MM.1S (cell line): Measurements from ENCODE around the gene KRT80.

Experiments
- DNase-seq: peaks from one replicate; pipeline ENCODE4 v3.0.0-alpha.2; 2015
- H2AFZ ChIP-seq: fragments of 300-600 bp; sonication (generic); 2 replicates; pipeline ENCODE4 v1.6.0; 2016; ENCODE audit warnings: antibody characterized with exemption, low read length
- H3F3A ChIP-seq: fragments of 300-600 bp; sonication (generic); 2 replicates; pipeline ENCODE4 v1.6.1; 2016; ENCODE audit warnings: mild to moderate bottlenecking, antibody characterized with exemption, low read length, moderate library complexity, mixed read lengths; ENCODE audit not compliant: insufficient read depth
- H3K27ac ChIP-seq: fragments of 300-600 bp; sonication (generic); 2 replicates; pipeline ENCODE4 v1.5.1; 2016; ENCODE audit warnings: mild to moderate bottlenecking, low read length
- H3K27me3 ChIP-seq: fragments of 300-600 bp; sonication (generic); replicated peaks from 2 replicates; pipeline ENCODE4 v1.6.0; 2016; ENCODE audit warnings: low read length; ENCODE audit not compliant: insufficient read depth
- H3K36me3 ChIP-seq: fragments of 300-600 bp; sonication (generic); replicated peaks from 2 replicates; pipeline ENCODE4 v1.6.1; 2016; ENCODE audit warnings: mild to moderate bottlenecking, low read length, mixed read lengths; ENCODE audit not compliant: insufficient read depth
- H3K4me1 ChIP-seq: fragments of 300-600 bp; sonication (generic); 2 replicates; pipeline ENCODE4 v1.6.1; 2016; ENCODE audit warnings: low read length, mixed read lengths
- H3K4me2 ChIP-seq: fragments of 300-600 bp; sonication (generic); 2 replicates; pipeline ENCODE4 v1.6.0; 2016; ENCODE audit warnings: low read depth, low read length
- H3K4me3 ChIP-seq: fragments of 300-600 bp; sonication (generic); 2 replicates; pipeline ENCODE4 v1.5.1; 2016; ENCODE audit warnings: low read length, mixed read lengths
- H3K79me2 ChIP-seq: fragments of 300-600 bp; sonication (generic); 2 replicates; pipeline ENCODE4 v1.6.1; 2016; ENCODE audit warnings: mixed run types, low read length, mixed read lengths
- H3K9ac ChIP-seq: fragments of 300-600 bp; sonication (generic); 2 replicates; pipeline ENCODE4 v1.6.1; 2016; ENCODE audit warnings: low read length, mixed read lengths
- H3K9me2 ChIP-seq: fragments of 300-600 bp; sonication (generic); replicated peaks from 2 replicates; pipeline ENCODE4 v1.6.1; 2016; ENCODE audit warnings: mild to moderate bottlenecking, low read length, mixed read lengths; ENCODE audit not compliant: insufficient read depth
- H3K9me3 ChIP-seq: fragments of 300-600 bp; sonication (generic); replicated peaks from 2 replicates; pipeline ENCODE4 v1.6.1; 2016; ENCODE audit warnings: mild to moderate bottlenecking, low read length, mixed read lengths; ENCODE audit not compliant: insufficient read depth
- H4K20me1 ChIP-seq: fragments of 300-600 bp; sonication (generic); 2 replicates; pipeline ENCODE4 v1.6.1; 2016; ENCODE audit warnings: mild to moderate bottlenecking, low read length, moderate library complexity, mixed read lengths; ENCODE audit not compliant: insufficient read depth
- EZH2 ChIP-seq: fragments of 300-600 bp; sonication (generic); optimal IDR thresholded peaks from 2 replicates; pipeline ENCODE3; 2017; ENCODE audit warnings: low read depth, mild to moderate bottlenecking, antibody characterized with exemption, low read length, mixed read lengths
- EZH2phosphoT487 ChIP-seq: fragments of 300-600 bp; sonication (generic); IDR thresholded peaks from 2 replicates; pipeline ENCODE4 v1.6.1; 2018; ENCODE audit warnings: antibody characterized with exemption, low read length
- TF ChIP-seq, protein P1 (sequence below): fragments of 300-600 bp; sonication (generic); IDR thresholded peaks from 2 replicates; pipeline ENCODE4 v1.5.1; 2016; ENCODE audit warnings: antibody characterized with exemption, low read length, mixed read lengths

The KRT80 gene

DNA sequence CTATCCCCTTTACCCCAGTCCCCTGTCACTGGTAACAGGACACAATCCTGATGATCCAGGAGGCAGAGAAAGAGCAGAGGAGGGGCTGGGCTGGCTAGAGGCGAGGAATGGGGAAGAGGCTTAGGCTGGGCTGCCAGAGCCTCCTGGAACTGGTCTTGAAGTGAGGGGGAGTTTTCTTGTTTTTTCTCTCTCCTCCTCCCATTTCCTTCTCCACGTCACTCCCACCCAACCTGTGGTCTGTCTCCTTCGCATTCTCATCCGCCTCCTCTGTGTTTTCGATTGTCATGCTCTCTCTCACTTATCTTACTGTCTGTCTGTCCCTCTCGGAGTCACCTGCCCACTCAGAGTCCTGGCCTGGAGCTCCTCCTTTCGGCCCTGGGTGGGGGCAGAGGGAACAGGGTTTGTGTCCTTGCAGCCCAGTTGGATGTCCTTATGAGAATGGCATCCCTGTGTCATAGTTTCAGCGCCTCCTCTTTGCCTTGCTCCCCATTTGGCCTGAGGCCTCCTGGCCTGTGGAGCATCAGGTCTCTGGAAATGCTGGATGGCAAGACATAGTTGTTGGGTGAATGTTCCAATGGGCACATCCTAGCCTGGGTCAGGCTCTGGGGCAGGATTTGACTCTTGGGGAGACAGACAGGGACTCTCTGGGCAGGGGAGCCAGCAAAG is 3.4 kb upstream of the KRT80 start:
- no peaks in the 10 kb centered on the region for H3K4me1 ChIP-seq
- no peaks in the 10 kb centered on the region for H3K79me2 ChIP-seq
- H3K27ac ChIP-seq: no peak overlapping the region
- peaks cover 55% of the 10 kb centered on the region for H3K27me3 ChIP-seq
- no peaks in the 10 kb centered on the region for H3K9me2 ChIP-seq
- TF ChIP-seq, protein P1, sequence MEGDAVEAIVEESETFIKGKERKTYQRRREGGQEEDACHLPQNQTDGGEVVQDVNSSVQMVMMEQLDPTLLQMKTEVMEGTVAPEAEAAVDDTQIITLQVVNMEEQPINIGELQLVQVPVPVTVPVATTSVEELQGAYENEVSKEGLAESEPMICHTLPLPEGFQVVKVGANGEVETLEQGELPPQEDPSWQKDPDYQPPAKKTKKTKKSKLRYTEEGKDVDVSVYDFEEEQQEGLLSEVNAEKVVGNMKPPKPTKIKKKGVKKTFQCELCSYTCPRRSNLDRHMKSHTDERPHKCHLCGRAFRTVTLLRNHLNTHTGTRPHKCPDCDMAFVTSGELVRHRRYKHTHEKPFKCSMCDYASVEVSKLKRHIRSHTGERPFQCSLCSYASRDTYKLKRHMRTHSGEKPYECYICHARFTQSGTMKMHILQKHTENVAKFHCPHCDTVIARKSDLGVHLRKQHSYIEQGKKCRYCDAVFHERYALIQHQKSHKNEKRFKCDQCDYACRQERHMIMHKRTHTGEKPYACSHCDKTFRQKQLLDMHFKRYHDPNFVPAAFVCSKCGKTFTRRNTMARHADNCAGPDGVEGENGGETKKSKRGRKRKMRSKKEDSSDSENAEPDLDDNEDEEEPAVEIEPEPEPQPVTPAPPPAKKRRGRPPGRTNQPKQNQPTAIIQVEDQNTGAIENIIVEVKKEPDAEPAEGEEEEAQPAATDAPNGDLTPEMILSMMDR: no peak
- no peak for TF ChIP-seq EZH2phosphoT487
- no peak for TF ChIP-seq EZH2
- no peaks in the 10 kb centered on the region for H3F3A ChIP-seq
- no peak overlapping the region for H3K9ac ChIP-seq
- H3K4me2 ChIP-seq: no peak overlapping the region
- H3K9me3 ChIP-seq: no peaks in the 10 kb centered on the region
- H2AFZ ChIP-seq: no peak overlapping the region
- no peak overlapping the region for H3K4me3 ChIP-seq
- DNase-seq: no peak
- H3K36me3 ChIP-seq: no peaks in the 10 kb centered on the region
- no peaks in the 10 kb centered on the region for H4K20me1 ChIP-seq

DNA sequence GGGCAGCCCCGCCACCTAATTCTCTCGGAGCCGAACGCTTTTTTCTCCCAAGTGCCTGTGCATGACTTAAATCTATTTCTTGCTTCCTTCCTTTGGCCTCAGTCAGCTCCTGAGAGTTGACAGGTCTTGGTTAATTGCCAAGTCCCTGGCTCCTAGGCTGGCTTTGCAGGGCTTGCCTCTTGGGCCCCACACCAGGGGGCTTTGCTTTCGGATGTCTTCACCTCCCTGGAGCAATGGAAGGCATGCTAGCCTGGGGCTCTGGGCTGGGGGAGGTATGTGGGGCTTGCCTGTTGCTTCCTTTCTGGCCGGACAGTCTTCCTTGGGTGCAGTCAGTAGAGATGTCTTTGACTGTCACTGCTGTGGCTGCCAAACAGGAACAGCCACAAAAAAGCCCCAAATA is 2.2 kb upstream of the KRT80 start:
- Histone ChIP-seq H3K79me2 (no peaks in the 10 kb centered on the region), H3K4me3 (no peak overlapping the region), H3K9me2 (no peaks in the 10 kb centered on the region), H3F3A (no peaks in the 10 kb centered on the region), H4K20me1 (no peaks in the 10 kb centered on the region), H3K4me2 (no peak overlapping the region), H3K27ac (no peak overlapping the region), H3K27me3 (peaks cover 49% of the 10 kb centered on the region), H3K36me3 (no peaks in the 10 kb centered on the region), H3K9ac (no peak overlapping the region), H2AFZ (no peak overlapping the region), H3K4me1 (no peaks in the 10 kb centered on the region), H3K9me3 (no peaks in the 10 kb centered on the region)
- no peak for DNase-seq
- no peak for TF ChIP-seq EZH2phosphoT487
- TF ChIP-seq, protein P1: no peak

GRCh38 chr12:52193532-52193931 is 1.7 kb upstream of the KRT80 start:
- H3K9me2 ChIP-seq: no peaks in the 10 kb centered on the region
- TF ChIP-seq, protein P1: no peak
- no peak for TF ChIP-seq EZH2phosphoT487
- TF ChIP-seq EZH2: no peak
- H3K4me1 ChIP-seq: no peaks in the 10 kb centered on the region
- H3K9me3 ChIP-seq: no peaks in the 10 kb centered on the region
- no peak overlapping the region for H3K4me2 ChIP-seq
- DNase-seq: no peak
- no peak overlapping the region for H3K4me3 ChIP-seq
- peaks cover 46% of the 10 kb centered on the region for H3K27me3 ChIP-seq
- no peaks in the 10 kb centered on the region for H4K20me1 ChIP-seq
- H3K9ac ChIP-seq: no peak overlapping the region
- H2AFZ ChIP-seq: no peak overlapping the region
- no peaks in the 10 kb centered on the region for H3F3A ChIP-seq
- no peaks in the 10 kb centered on the region for H3K36me3 ChIP-seq
- H3K79me2 ChIP-seq: no peaks in the 10 kb centered on the region
- H3K27ac ChIP-seq: no peak overlapping the region
